ENCODE results near the gene RNF181. TPM values are rescaled to one million over a fixed set of nuclear protein-coding genes. Genes with fewer than 3 reads are reported as not detected.

The RNF181 gene
- total RNA-seq, 1 donor, result 146 TPM

GRCh38 chr2:85623991-85624390, 28.4 kb downstream of the RNF181 start:
- TF ChIP-seq CTCF (IDR thresholded peaks at IDR 0.05; ENCODE audit: extremely low read depth, low read depth, low read length), result no peak
- Histone ChIP-seq H4K20me1 (ENCODE audit: insufficient read depth, low read length) (no peaks in the 10 kb centered on the region), H3K4me1 (ENCODE audit: insufficient read depth, low read length) (peaks cover 4% of the 10 kb centered on the region), H3K27ac (ENCODE audit: low read depth, low read length) (no peak overlapping the region), H2AFZ (ENCODE audit: low read length) (no peak overlapping the region), H3K9me3 (ENCODE audit: low read depth, low read length) (no peaks in the 10 kb centered on the region), H3K79me2 (ENCODE audit: insufficient read depth, low read length) (peaks cover 24% of the 10 kb centered on the region), H3K4me3 (ENCODE audit: insufficient read depth, low read length) (no peak overlapping the region), H3K36me3 (ENCODE audit: insufficient read depth, low read length) (peaks cover 81% of the 10 kb centered on the region), H3K27me3 (ENCODE audit: insufficient read depth, low read length) (no peaks in the 10 kb centered on the region), H3K4me2 (ENCODE audit: insufficient read depth, low read length) (no peak overlapping the region)
- no peak for DNase-seq (ENCODE audit: insufficient read length, low spot score, missing footprints)

DNA sequence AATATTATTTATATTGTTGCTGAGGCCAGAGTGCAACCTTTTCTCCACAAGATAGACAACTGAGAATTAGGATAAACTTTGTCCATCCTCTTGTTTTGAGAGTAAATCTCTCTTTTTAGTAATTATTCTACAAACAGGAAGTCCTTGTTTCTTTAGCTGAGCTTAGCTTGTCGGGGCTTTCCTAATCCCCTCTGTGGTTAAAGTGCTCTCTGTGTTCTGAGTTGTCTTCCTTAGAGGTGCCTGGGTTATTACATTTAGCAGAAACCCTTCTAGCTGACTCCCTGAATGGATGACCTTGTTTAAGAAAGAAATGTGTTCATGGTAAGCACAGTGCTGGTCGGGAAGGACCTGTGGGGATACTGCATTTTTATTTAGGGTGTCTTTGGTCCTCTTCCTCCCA, 33.1 kb downstream of the RNF181 start:
- DNase-seq (ENCODE audit: insufficient read length, low spot score, missing footprints), result no peak
- no peaks in the 10 kb centered on the region for H3K4me1 ChIP-seq (ENCODE audit: insufficient read depth, low read length)
- no peak overlapping the region for H3K27ac ChIP-seq (ENCODE audit: low read depth, low read length)
- H3K9me3 ChIP-seq (ENCODE audit: low read depth, low read length), result no peaks in the 10 kb centered on the region
- H3K4me3 ChIP-seq (ENCODE audit: insufficient read depth, low read length), result no peak overlapping the region
- no peaks in the 10 kb centered on the region for H3K27me3 ChIP-seq (ENCODE audit: insufficient read depth, low read length)
- no peaks in the 10 kb centered on the region for H4K20me1 ChIP-seq (ENCODE audit: insufficient read depth, low read length)
- no peak overlapping the region for H2AFZ ChIP-seq (ENCODE audit: low read length)
- no peak for TF ChIP-seq CTCF (IDR thresholded peaks at IDR 0.05; ENCODE audit: extremely low read depth, low read depth, low read length)
- peaks cover 78% of the 10 kb centered on the region for H3K36me3 ChIP-seq (ENCODE audit: insufficient read depth, low read length)
- no peak overlapping the region for H3K4me2 ChIP-seq (ENCODE audit: insufficient read depth, low read length)
- H3K79me2 ChIP-seq (ENCODE audit: insufficient read depth, low read length), result peaks cover 10% of the 10 kb centered on the region

DNA sequence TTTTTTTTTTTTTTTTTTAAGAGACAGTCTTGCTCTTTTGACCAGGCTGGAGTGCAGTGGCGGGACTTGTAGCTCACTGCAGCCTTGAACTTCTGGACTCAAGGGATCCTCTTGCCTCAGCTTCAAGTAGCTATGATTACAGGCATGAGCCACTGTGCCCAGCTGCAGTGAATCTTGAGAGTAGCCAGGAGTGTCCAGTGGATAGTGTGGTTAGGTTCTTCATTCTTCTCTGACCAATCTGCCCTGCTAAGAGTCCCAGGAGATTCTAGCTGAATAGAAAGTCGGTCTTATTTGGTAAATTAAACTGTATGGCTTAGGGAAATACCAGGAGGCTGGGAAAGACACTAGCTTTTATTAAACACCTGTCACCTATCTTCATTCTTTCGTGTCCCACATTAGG, 35.8 kb downstream of the RNF181 start:
- Histone ChIP-seq H3K79me2 (ENCODE audit: insufficient read depth, low read length) (peaks cover 16% of the 10 kb centered on the region), H3K27ac (ENCODE audit: low read depth, low read length) (no peak overlapping the region), H2AFZ (ENCODE audit: low read length) (no peak overlapping the region), H3K4me2 (ENCODE audit: insufficient read depth, low read length) (no peak overlapping the region), H3K4me3 (ENCODE audit: insufficient read depth, low read length) (no peak overlapping the region), H3K36me3 (ENCODE audit: insufficient read depth, low read length) (peaks cover 74% of the 10 kb centered on the region), H4K20me1 (ENCODE audit: insufficient read depth, low read length) (peaks cover 5% of the 10 kb centered on the region), H3K27me3 (ENCODE audit: insufficient read depth, low read length) (no peaks in the 10 kb centered on the region), H3K4me1 (ENCODE audit: insufficient read depth, low read length) (peaks cover 4% of the 10 kb centered on the region), H3K9me3 (ENCODE audit: low read depth, low read length) (no peaks in the 10 kb centered on the region)
- no peak for TF ChIP-seq CTCF (IDR thresholded peaks at IDR 0.05; ENCODE audit: extremely low read depth, low read depth, low read length)
- no peak for DNase-seq (ENCODE audit: insufficient read length, low spot score, missing footprints)

- Histone ChIP-seq H3K27ac (ENCODE audit: low read depth, low read length) (no peak overlapping the region), H3K4me2 (ENCODE audit: insufficient read depth, low read length) (no peak overlapping the region), H3K4me3 (ENCODE audit: insufficient read depth, low read length) (no peak overlapping the region), H3K79me2 (ENCODE audit: insufficient read depth, low read length) (peaks cover 19% of the 10 kb centered on the region), H3K36me3 (ENCODE audit: insufficient read depth, low read length) (peaks cover 81% of the 10 kb centered on the region), H3K9me3 (ENCODE audit: low read depth, low read length) (no peaks in the 10 kb centered on the region), H3K27me3 (ENCODE audit: insufficient read depth, low read length) (no peaks in the 10 kb centered on the region), H2AFZ (ENCODE audit: low read length) (no peak overlapping the region), H3K4me1 (ENCODE audit: insufficient read depth, low read length) (peaks cover 4% of the 10 kb centered on the region), H4K20me1 (ENCODE audit: insufficient read depth, low read length) (peaks cover 5% of the 10 kb centered on the region)
- no peak for TF ChIP-seq CTCF (IDR thresholded peaks at IDR 0.05; ENCODE audit: extremely low read depth, low read depth, low read length)
- DNase-seq (ENCODE audit: insufficient read length, low spot score, missing footprints), result no peak
Measured at GRCh38 chr2:85635011-85635410, 39.5 kb downstream of the RNF181 start.

Data from osteoblast (primary cell).